NCI-H1105 (cell line): ENCODE data around the gene PRKAG2.

Experiments used
- DNase-seq: peaks from one replicate; lab custom pipeline; 2025; lab: John Stamatoyannopoulos, UW

Gene PRKAG2

GRCh38 chr7:151708610-151709009, 168.3 kb downstream of the PRKAG2 start:
- DNase-seq = no peak

GRCh38 chr7:151707757-151708156, 169.2 kb downstream of the PRKAG2 start:
- DNase-seq = no peak

- DNase-seq = no peak
These were observed 169.8 kb downstream of the PRKAG2 start for GRCh38 chr7:151707105-151707469.

- DNase-seq = no peak
These were observed 170.4 kb downstream of the PRKAG2 start for GRCh38 chr7:151706277-151707104.

GRCh38 chr7:151705636-151706276, 171.2 kb downstream of the PRKAG2 start:
- peak; percentile 25 for DNase-seq

- no peak for DNase-seq
These were observed 171.8 kb downstream of the PRKAG2 start for GRCh38 chr7:151704960-151705635.

- no peak for DNase-seq
These were observed 172.5 kb downstream of the PRKAG2 start for GRCh38 chr7:151704299-151704959.

- no peak for DNase-seq
These were observed 174.0 kb downstream of the PRKAG2 start for GRCh38 chr7:151702961-151703360.

GRCh38 chr7:151700586-151701165, 176.2 kb downstream of the PRKAG2 start:
- DNase-seq = no peak

- DNase-seq = no peak
These were observed 177.0 kb downstream of the PRKAG2 start for GRCh38 chr7:151699928-151700319.

GRCh38 chr7:151699147-151699927, 177.6 kb downstream of the PRKAG2 start:
- no peak for DNase-seq

GRCh38 chr7:151697942-151698341, 179.0 kb downstream of the PRKAG2 start:
- DNase-seq = no peak

- DNase-seq = no peak
These were observed 179.4 kb downstream of the PRKAG2 start for GRCh38 chr7:151697515-151697895.

- DNase-seq = peak; percentile 94
These were observed 180.0 kb downstream of the PRKAG2 start for GRCh38 chr7:151696721-151697514.

- DNase-seq = peak; percentile 49
These were observed 180.9 kb downstream of the PRKAG2 start for GRCh38 chr7:151695951-151696541.

- DNase-seq = peak; percentile 2
These were observed 181.9 kb downstream of the PRKAG2 start for GRCh38 chr7:151694828-151695580.

- no peak for DNase-seq
These were observed 182.5 kb downstream of the PRKAG2 start for GRCh38 chr7:151694441-151694827.

- no peak for DNase-seq
These were observed 183.8 kb downstream of the PRKAG2 start for GRCh38 chr7:151693140-151693539.

GRCh38 chr7:151692721-151693120, 184.2 kb downstream of the PRKAG2 start:
- no peak for DNase-seq
